HepG2 (cell line): ENCODE results near the gene ADGRG1. TPM values are rescaled to one million over a fixed set of nuclear protein-coding genes. Genes with fewer than 3 reads are reported as not detected.

Experiments
- CBX1 ChIP-seq: IDR thresholded peaks from one replicate; pipeline ENCODE4 v1.6.1; 2016; ENCODE audit warnings: antibody characterized with exemption, low read depth
- DNMT1 ChIP-seq: sonication (generic); formaldehyde crosslinking; IDR thresholded peaks from 2 replicates; pipeline ENCODE4 v1.5.1; 2020; ENCODE audit warnings: mild to moderate bottlenecking, missing genetic modification reagents
- EEA1 ChIP-seq: sonication (generic); formaldehyde crosslinking; IDR thresholded peaks from 2 replicates; pipeline ENCODE4 v1.5.1; 2020; ENCODE audit warnings: mild to moderate bottlenecking, missing genetic modification reagents, borderline replicate concordance
- EED ChIP-seq: sonication (generic); formaldehyde crosslinking; IDR thresholded peaks from 2 replicates; pipeline ENCODE4 v1.5.0; 2020; ENCODE audit warnings: mild to moderate bottlenecking, missing genetic modification reagents
- FOXP1 ChIP-seq, 2 experiments: fragments of 450-650 bp in 1 of 2; IDR thresholded peaks; 2 replicates each; pipeline ENCODE4 v1.6.1; 2017 to 2018; ENCODE audit warnings: antibody characterized with exemption in 1 of 2
- HIVEP1 ChIP-seq: sonication (generic); formaldehyde crosslinking; IDR thresholded peaks from 2 replicates; pipeline ENCODE4 v1.4.0; 2020; ENCODE audit warnings: mild to moderate bottlenecking, missing genetic modification reagents
- KAT2B ChIP-seq: fragments of 150-350 bp; IDR thresholded peaks from 2 replicates; pipeline ENCODE4 v1.6.1; 2014; ENCODE audit warnings: low read depth, low read length, borderline replicate concordance
- KDM3A ChIP-seq: IDR thresholded peaks from 2 replicates; pipeline ENCODE4 v1.6.1; 2018; ENCODE audit warnings: low read depth, missing compliant biosample characterization
- KMT2B ChIP-seq: IDR thresholded peaks from 2 replicates; pipeline ENCODE4 v1.6.1; 2016; ENCODE audit warnings: missing genetic modification reagents, missing compliant biosample characterization
- NFATC3 ChIP-seq: sonication (generic); formaldehyde crosslinking; IDR thresholded peaks from 2 replicates; pipeline ENCODE4 v1.5.1; 2020; ENCODE audit warnings: mild to moderate bottlenecking, missing genetic modification reagents
- NFRKB ChIP-seq: fragments of 450-650 bp; IDR thresholded peaks from 2 replicates; pipeline ENCODE4 v1.6.1; 2017
- RBAK ChIP-seq: sonication (generic); formaldehyde crosslinking; IDR thresholded peaks from 2 replicates; pipeline ENCODE4 v1.5.1; 2020; ENCODE audit warnings: mild to moderate bottlenecking, missing genetic modification reagents
- RBFOX2 ChIP-seq: fragments of 200-400 bp; formaldehyde crosslinking; IDR thresholded peaks from 2 replicates; pipeline ENCODE4 v1.6.1; 2017; ENCODE audit warnings: low read depth, mild to moderate bottlenecking, low read length
- RFX5 ChIP-seq: IDR thresholded peaks from 2 replicates; pipeline ENCODE4 v1.6.1; 2011; ENCODE audit warnings: low read depth, low read length, improper control_type of control experiment
- RFXAP ChIP-seq: sonication (generic); formaldehyde crosslinking; IDR thresholded peaks from 2 replicates; pipeline ENCODE4 v1.4.0; 2020; ENCODE audit warnings: missing genetic modification reagents, borderline replicate concordance
- TAF1 ChIP-seq: sonication (generic); formaldehyde crosslinking; IDR thresholded peaks from 2 replicates; pipeline ENCODE4 v1.4.0; 2020; ENCODE audit warnings: missing genetic modification reagents
- TRAFD1 ChIP-seq: sonication (generic); formaldehyde crosslinking; IDR thresholded peaks from 2 replicates; pipeline ENCODE4 v1.5.1; 2020; ENCODE audit warnings: missing genetic modification reagents, mild to moderate bottlenecking, borderline replicate concordance
- ZBTB38 ChIP-seq: sonication (generic); formaldehyde crosslinking; IDR thresholded peaks from 2 replicates; pipeline ENCODE4 v1.5.1; 2020; ENCODE audit warnings: mild to moderate bottlenecking, missing genetic modification reagents
- ZBTB7A ChIP-seq: sonication (generic); formaldehyde crosslinking; IDR thresholded peaks from 2 replicates; pipeline ENCODE4 v1.8.0; 2022; ENCODE audit warnings: mild to moderate bottlenecking, missing genetic modification reagents
- ZBTB7B ChIP-seq: sonication (generic); formaldehyde crosslinking; IDR thresholded peaks from 2 replicates; pipeline ENCODE4 v1.4.0; 2020; ENCODE audit warnings: missing genetic modification reagents
- ZFYVE20 ChIP-seq: sonication (generic); formaldehyde crosslinking; IDR thresholded peaks from 2 replicates; pipeline ENCODE4 v1.8.0; 2023; ENCODE audit warnings: low read depth, mild to moderate bottlenecking, moderate library complexity, missing genetic modification reagents, borderline replicate concordance
- ZMAT5 ChIP-seq: sonication (generic); formaldehyde crosslinking; IDR thresholded peaks from 2 replicates; pipeline ENCODE4 v1.5.0; 2020; ENCODE audit warnings: mild to moderate bottlenecking, low read depth, missing genetic modification reagents, borderline replicate concordance
- ZNF460 ChIP-seq: sonication (generic); formaldehyde crosslinking; IDR thresholded peaks from 2 replicates; pipeline ENCODE4 v1.5.1; 2020; ENCODE audit warnings: missing genetic modification reagents, mild to moderate bottlenecking, borderline replicate concordance
- ZNF7 ChIP-seq: IDR thresholded peaks from 2 replicates; pipeline ENCODE4 v1.6.1; 2016; ENCODE audit warnings: missing biosample characterization, missing genetic modification reagents
- ZNF720 ChIP-seq: sonication (generic); formaldehyde crosslinking; IDR thresholded peaks from 2 replicates; pipeline ENCODE4 v1.4.0; 2020; ENCODE audit warnings: missing genetic modification reagents
- ZNF768 ChIP-seq: sonication (generic); formaldehyde crosslinking; IDR thresholded peaks from 2 replicates; pipeline ENCODE4 v1.4.0; 2020; ENCODE audit warnings: missing genetic modification reagents
- ZNF850 ChIP-seq: sonication (generic); formaldehyde crosslinking; conservative IDR thresholded peaks from 2 replicates; pipeline ENCODE4 v1.9.0; 2021; ENCODE audit warnings: mild to moderate bottlenecking, missing genetic modification reagents
- ZNF883 ChIP-seq: sonication (generic); formaldehyde crosslinking; IDR thresholded peaks from 2 replicates; pipeline ENCODE4 v1.5.1; 2020; ENCODE audit warnings: mild to moderate bottlenecking, missing genetic modification reagents; ENCODE audit errors: not compliant biosample characterization
- polyA plus RNA-seq, 8 experiments: library from polyadenylated mRNA; depleted of rRNA in 3 of 8; stranded (reverse) in 7 of 8; unstranded in 1 of 8; fragments of >200 nt; fragmentation: Illumina TruSeq in 4 of 8; extraction: Trizol in 4 of 8; gene quantifications; 2 replicates each; pipeline versions ENCODE4 v1.2.1 to v1.2.3, GENCODE V29; 2011 to 2016; ENCODE audit warnings: low read depth in 4 of 8, missing spikeins in 1 of 8, mixed read lengths in 1 of 8; ENCODE audit not compliant: insufficient read depth in 1 of 8
- total RNA-seq, 5 experiments: library from RNA; depleted of rRNA; stranded (reverse); fragments of >200 nt; fragmentation: Illumina TruSeq; extraction: Trizol; gene quantifications; 2 replicates each; pipeline ENCODE4 v1.2.3, GENCODE V29; 2016; ENCODE audit warnings: low read depth in 1 of 5
- TF ChIP-seq, protein P1 (sequence below): sonication (generic); formaldehyde crosslinking; IDR thresholded peaks from 2 replicates; pipeline ENCODE4 v1.5.0; 2020; ENCODE audit warnings: missing genetic modification reagents, mild to moderate bottlenecking, borderline replicate concordance

The ADGRG1 gene
- total and polyA plus RNA-seq, 2 of the 13 experiments (the other 11 are each of a cell fraction or from before 2014, with no cell fraction given): 2.7 to 5.9 TPM

- TF ChIP-seq ZMAT5 (CRISPR knock-in tag) (no peak), CBX1 (no peak), RFX5 (no peak), ZNF460 (CRISPR knock-in tag) (no peak), ZBTB38 (CRISPR knock-in tag) (no peak), HIVEP1 (CRISPR knock-in tag) (0 out of 2 replicates have a peak, but pooled peaks have one; percentile 21), ZNF7 (CRISPR knock-in tag) (no peak), ZBTB7A (CRISPR knock-in tag) (no peak), EEA1 (peak; percentile 78; the same call in 1 of the 2 replicates), KMT2B (CRISPR knock-in tag) (no peak), ZNF883 (no peak), NFRKB (no peak), ZNF720 (0 out of 2 replicates have a peak, but pooled peaks have one; percentile 16), KAT2B (no peak), RBFOX2 (no peak), ZFYVE20 (CRISPR knock-in tag) (no peak), ZBTB7B (0 out of 2 replicates have a peak, but pooled peaks have one; percentile 21), NFATC3 (CRISPR knock-in tag) (0 out of 2 replicates have a peak, but pooled peaks have one; percentile 25), RBAK (CRISPR knock-in tag) (no peak), EED (CRISPR knock-in tag) (no peak), DNMT1 (CRISPR knock-in tag) (no peak), RFXAP (CRISPR knock-in tag) (no peak), KDM3A (CRISPR knock-in tag) (no peak), TRAFD1 (no peak), ZNF768 (CRISPR knock-in tag) (0 out of 2 replicates have a peak, but pooled peaks have one; percentile 12), TAF1 (CRISPR knock-in tag) (no peak), FOXP1 (IDR thresholded peaks at IDR 0.05) (no peak), FOXP1 (CRISPR knock-in tag; IDR thresholded peaks at IDR 0.05) (no peak), ZNF850 (CRISPR knock-in tag) (no peak)
- TF ChIP-seq, protein P1, sequence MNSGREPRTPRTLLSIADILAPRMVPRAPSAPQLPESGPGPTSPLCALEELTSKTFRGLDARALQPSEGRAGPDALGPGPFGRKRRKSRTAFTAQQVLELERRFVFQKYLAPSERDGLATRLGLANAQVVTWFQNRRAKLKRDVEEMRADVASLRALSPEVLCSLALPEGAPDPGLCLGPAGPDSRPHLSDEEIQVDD (CRISPR knock-in tag): no peak
Observed at GRCh38 chr16:57620335-57621231, 7.8 kb upstream of the ADGRG1 start (continued).
